K562 (cell line): ENCODE data around the gene SDK1. TPM values are rescaled to one million over a fixed set of nuclear protein-coding genes. Genes with fewer than 3 reads are reported as not detected.

Source experiments
- ATAC-seq: fragments of 200-7000 bp; cut with Tn5 transposase; 3 replicates; pipeline ENCODE4 v1.9.1; 2020; ENCODE audit warnings: moderate library complexity
- BruUV-seq: library from RNA; stranded (reverse); fragments of 400-500 nt; replicated peaks from 2 replicates; lab custom pipeline; 2021; lab: Mats Ljungman, UMichigan
- CTCF ChIA-PET: fragments of 300-600 bp; formaldehyde crosslinking; extraction: SDS; loops from one replicate; lab custom pipeline; 2021; ENCODE audit warnings: low intra/inter-chr PET ratio; lab: Yijun Ruan, JAX
- POLR2A ChIA-PET: fragments of 300-600, 350-650 bp; sonication (Branson Sonifier 250); formaldehyde crosslinking; extraction: SDS; loops from one replicate; lab custom pipeline; 2021; ENCODE audit warnings: antibody characterized with exemption, inconsistent platforms; lab: Yijun Ruan, JAX
- DNase-seq, 4 experiments: peaks; one replicate each; pipeline versions ENCODE4 v3.0.0 to v3.0.0-alpha.2; 2011 to 2018; ENCODE audit warnings: low spot score in 3 of 4, mixed read lengths in 3 of 4; ENCODE audit errors: extremely low read depth in 1 of 4
- FAIRE-seq: peaks from 2 replicates; lab custom pipeline; 2011; peaks lifted over from hg19 to GRCh38; lab: Jason Lieb, UNC
- H2AFZ ChIP-seq: 2 replicates; pipeline ENCODE4 v1.6.0; 2011; ENCODE audit warnings: low read depth, low read length, control low read depth, inconsistent platforms
- H3K27ac ChIP-seq: fragments of 200-600 bp; 3 replicates; pipeline ENCODE4 v1.8.0; 2011; ENCODE audit warnings: low read depth, mild to moderate bottlenecking, control low read depth, inconsistent platforms, low read length, moderate library complexity, mixed read lengths; ENCODE audit errors: extremely low read depth
- H3K27me3 ChIP-seq, 2 experiments: fragments of 300-600 bp in 1 of 2; 2 replicates in 1 of 2; 3 replicates in 1 of 2; pipeline versions ENCODE4 v1.6.0 to v1.8.0; 2011; ENCODE audit warnings: inconsistent platforms in 2 of 2, low read length in 2 of 2, mild to moderate bottlenecking in 1 of 2, mixed read lengths in 1 of 2, moderate library complexity in 1 of 2; ENCODE audit not compliant: control insufficient read depth in 2 of 2, insufficient read depth in 2 of 2
- H3K36me3 ChIP-seq: fragments of 300-600 bp; 3 replicates; pipeline ENCODE4 v1.8.0; 2011; ENCODE audit warnings: mild to moderate bottlenecking, low read length, inconsistent platforms; ENCODE audit not compliant: control insufficient read depth, insufficient read depth
- H3K4me1 ChIP-seq, 2 experiments: fragments of 200-600 bp in 1 of 2; replicated peaks in 1 of 2; 2 replicates in 1 of 2; 3 replicates in 1 of 2; pipeline versions ENCODE4 v1.5.1 to v1.8.0; 2011; ENCODE audit warnings: inconsistent platforms in 2 of 2, low read length in 2 of 2, mild to moderate bottlenecking in 1 of 2, mixed read lengths in 1 of 2, moderate library complexity in 1 of 2; ENCODE audit not compliant: control insufficient read depth in 2 of 2, insufficient read depth in 2 of 2
- H3K4me2 ChIP-seq: 2 replicates; pipeline ENCODE4 v1.6.1; 2011; ENCODE audit warnings: low read length, control low read depth, inconsistent platforms, mixed read lengths; ENCODE audit not compliant: insufficient read depth
- H3K4me3 ChIP-seq: fragments of 200-600 bp; sonication (generic), shearing (Covaris generic); 2 replicates; pipeline ENCODE4 v1.5.1; 2016; ENCODE audit warnings: control low read depth, inconsistent platforms
- H3K79me2 ChIP-seq: fragments of 200-600 bp; 3 replicates; pipeline ENCODE4 v1.8.0; 2011; ENCODE audit warnings: low read length, inconsistent platforms; ENCODE audit not compliant: control insufficient read depth, insufficient read depth
- H3K9ac ChIP-seq, 2 experiments: 2 replicates each; pipeline versions ENCODE4 v1.6.0 to v1.6.1; 2011; ENCODE audit warnings: low read depth in 2 of 2, low read length in 2 of 2, control low read depth in 1 of 2, inconsistent platforms in 1 of 2, mild to moderate bottlenecking in 1 of 2, mixed read lengths in 1 of 2; ENCODE audit not compliant: insufficient read depth in 1 of 2
- H3K9me1 ChIP-seq: one replicate; pipeline ENCODE4 v1.6.0; 2011; ENCODE audit warnings: inconsistent platforms, mild to moderate bottlenecking, low read length, moderate library complexity; ENCODE audit not compliant: control insufficient read depth, insufficient read depth
- H3K9me3 ChIP-seq: replicated peaks from 2 replicates; pipeline ENCODE4 v1.5.1; 2011; ENCODE audit warnings: low read depth, low read length, inconsistent platforms; ENCODE audit not compliant: control insufficient read depth, insufficient read depth
- H4K20me1 ChIP-seq: replicated peaks from 2 replicates; pipeline ENCODE4 v1.6.1; 2011; ENCODE audit warnings: low read length, inconsistent platforms, mixed read lengths; ENCODE audit not compliant: control insufficient read depth, insufficient read depth
- CREB3 ChIP-seq: fragments of 450-650 bp; conservative IDR thresholded peaks from 2 replicates; pipeline ENCODE4 v1.6.1; 2016; ENCODE audit warnings: missing genetic modification characterization, low read depth, mild to moderate bottlenecking, missing compliant biosample characterization, moderate library complexity
- CTBP1 ChIP-seq: fragments of 450-650 bp; IDR thresholded peaks from 2 replicates; pipeline ENCODE4 v1.6.1; 2016; ENCODE audit warnings: borderline replicate concordance
- NR2C2 ChIP-seq, 2 experiments: fragments of 200-800 bp in 1 of 2; sonication (Bioruptor generic) in 1 of 2; sonication (generic) in 1 of 2; formaldehyde crosslinking in 1 of 2; IDR thresholded peaks; 2 replicates each; pipeline versions ENCODE4 v1.6.1 to v1.8.0; 2016 to 2022; ENCODE audit warnings: mild to moderate bottlenecking in 1 of 2, missing compliant biosample characterization in 1 of 2, missing genetic modification characterization in 1 of 2, missing genetic modification reagents in 1 of 2
- RFX7 ChIP-seq: fragments of 250-450 bp; sonication (Bioruptor Pico); IDR thresholded peaks from 2 replicates; pipeline ENCODE4 v1.5.1; 2021; ENCODE audit warnings: mild to moderate bottlenecking
- SRSF1 ChIP-seq: fragments of 200-400 bp; formaldehyde crosslinking; IDR thresholded peaks from 2 replicates; pipeline ENCODE4 v1.6.1; 2017; ENCODE audit warnings: mild to moderate bottlenecking, low read depth, low read length, moderate library complexity
- ZNF121 ChIP-seq: sonication (generic); formaldehyde crosslinking; conservative IDR thresholded peaks from 2 replicates; pipeline ENCODE4 v1.8.0; 2022; ENCODE audit warnings: missing genetic modification reagents
- ZNF277 ChIP-seq: fragments of 250-450 bp; sonication (Bioruptor Pico); IDR thresholded peaks from 2 replicates; pipeline ENCODE4 v1.8.0; 2022; ENCODE audit warnings: inconsistent platforms, mild to moderate bottlenecking, moderate library complexity, borderline replicate concordance
- ZNF695 ChIP-seq: fragments of 450-650 bp; formaldehyde crosslinking; IDR thresholded peaks from 2 replicates; pipeline ENCODE4 v1.4.0; 2020; ENCODE audit warnings: mild to moderate bottlenecking, moderate library complexity
- WGBS: fragments of 100-300 bp; shearing (Covaris generic); methylation state at CpG from one replicate; pipeline ENCODE4 v1.1.6; 2016; ENCODE audit warnings: low coverage, mixed read lengths; ENCODE audit not compliant: insufficient coverage; ENCODE audit errors: missing lambda C conversion rate; 5-methylcytosine and 5-hydroxymethylcytosine counted together
- in situ Hi-C: fragments of 300-500 bp; cut with MboI; formaldehyde crosslinking; loops from 4 replicates; pipeline ENCODE4 v1.15.0; 2018; ENCODE audit warnings: inconsistent platforms, mixed read lengths
- intact Hi-C: fragments of 100-400 bp; cut with micrococcal nuclease; formaldehyde crosslinking; loops from 2 replicates; pipeline ENCODE4 v1.14.2; 2022
- polyA plus RNA-seq, 8 experiments: library from polyadenylated mRNA; depleted of rRNA in 4 of 8; stranded (reverse) in 5 of 8; unstranded in 3 of 8; fragments of >200 nt; fragmentation: Nextera tagmentation in 2 of 8; fragmentation: Illumina TruSeq in 1 of 8; extraction: Ambion mirVana in 2 of 8; extraction: Trizol in 1 of 8; gene quantifications; 2 replicates each; pipeline versions ENCODE4 v1.2.1 to v1.2.3, GENCODE V29; 2011 to 2014; ENCODE audit warnings: inconsistent platforms in 1 of 8, missing spikeins in 1 of 8
- total RNA-seq, 7 experiments: library from RNA; depleted of rRNA in 6 of 7; stranded (reverse); fragments of >200 nt in 6 of 7; fragmentation: Illumina TruSeq in 2 of 7; extraction: Trizol in 2 of 7; gene quantifications; 2 replicates each; pipeline versions ENCODE4 v1.2.1 to v1.2.3, GENCODE V29; 2011 to 2021; ENCODE audit warnings: low replicate concordance in 1 of 7
- TF ChIP-seq, protein P1 (sequence below): fragments of 450-650 bp; conservative IDR thresholded peaks from 2 replicates; pipeline ENCODE4 v1.6.1; 2016; ENCODE audit warnings: missing genetic modification characterization, low read depth, mild to moderate bottlenecking, control low read depth, missing compliant biosample characterization
- TF ChIP-seq, protein P2 (sequence below): fragments of 450-650 bp; IDR thresholded peaks from 2 replicates; pipeline ENCODE4 v1.7.0; 2016; ENCODE audit warnings: borderline replicate concordance

SDK1 gene
- total and polyA plus RNA-seq, 9 of the 15 experiments (the other 6 are each of a cell fraction or from before 2014, with no cell fraction given): 0.16 TPM; not detected in 8

DNA sequence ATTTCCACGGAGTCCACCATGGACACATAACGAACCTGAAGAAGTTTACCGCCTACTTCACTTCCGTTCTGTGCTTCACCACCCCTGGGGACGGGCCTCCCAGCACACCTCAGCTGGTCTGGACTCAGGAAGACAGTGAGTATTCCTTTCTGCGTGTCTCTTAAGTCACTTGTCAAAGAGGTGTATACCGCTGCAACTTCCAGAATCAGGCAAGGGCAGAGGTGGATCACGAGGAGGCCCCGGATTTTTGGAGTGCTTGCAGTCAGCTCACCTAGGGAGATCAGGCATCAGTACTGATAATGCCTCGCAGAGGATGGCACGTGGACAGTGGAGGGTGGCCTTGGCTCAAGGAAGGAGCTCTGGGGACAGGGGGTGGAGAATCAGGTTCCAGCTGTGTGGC is 750.6 kb downstream of the SDK1 start (continued):
- TF ChIP-seq RFX7 (CRISPR knock-in tag) (no peak), CTBP1 (no peak)
- TF ChIP-seq, all 486 proteins: peak for 0

DNA sequence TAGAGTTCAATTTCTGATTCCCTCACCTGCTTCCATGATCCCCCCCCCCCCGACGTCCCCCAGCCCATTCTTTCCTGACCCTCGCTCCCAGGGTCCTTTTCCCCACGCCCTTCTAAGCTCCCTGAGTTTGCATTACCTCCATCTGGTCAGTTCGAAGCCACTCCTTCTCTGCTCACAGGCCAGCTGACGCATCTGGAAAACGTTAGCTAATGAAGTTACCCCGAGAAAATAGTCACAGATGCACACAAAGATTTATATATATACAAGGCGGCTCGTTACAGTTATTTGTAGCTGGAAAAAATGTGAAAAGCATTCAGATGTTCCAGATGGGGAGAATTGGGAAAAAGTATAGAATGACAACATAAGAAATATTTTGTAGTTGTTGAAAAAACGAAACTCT is 751.1 kb downstream of the SDK1 start:
- H3K4me1 ChIP-seq: no peaks in the 10 kb centered on the region
- 0% methylated on average over 8 of the region's 11 CpGs for WGBS
- no peak overlapping the region for H3K4me3 ChIP-seq
- in situ Hi-C loops: no loop called here
- no TSS peak for BruUV-seq
- ChIA-PET POLR2A (interaction anchor here (0.9 kb wide), 1 partner anchor 13 kb away, joined by 3 read pairs; no protein-coding TSS in a partner anchor), CTCF (no interaction called here)
- intact Hi-C loops: no loop called here
- H3K27ac ChIP-seq: no peak overlapping the region
- H2AFZ ChIP-seq: no peak overlapping the region
- TF ChIP-seq SRSF1: no peak
- TF ChIP-seq CREB3: no peak
- TF ChIP-seq, protein P1, sequence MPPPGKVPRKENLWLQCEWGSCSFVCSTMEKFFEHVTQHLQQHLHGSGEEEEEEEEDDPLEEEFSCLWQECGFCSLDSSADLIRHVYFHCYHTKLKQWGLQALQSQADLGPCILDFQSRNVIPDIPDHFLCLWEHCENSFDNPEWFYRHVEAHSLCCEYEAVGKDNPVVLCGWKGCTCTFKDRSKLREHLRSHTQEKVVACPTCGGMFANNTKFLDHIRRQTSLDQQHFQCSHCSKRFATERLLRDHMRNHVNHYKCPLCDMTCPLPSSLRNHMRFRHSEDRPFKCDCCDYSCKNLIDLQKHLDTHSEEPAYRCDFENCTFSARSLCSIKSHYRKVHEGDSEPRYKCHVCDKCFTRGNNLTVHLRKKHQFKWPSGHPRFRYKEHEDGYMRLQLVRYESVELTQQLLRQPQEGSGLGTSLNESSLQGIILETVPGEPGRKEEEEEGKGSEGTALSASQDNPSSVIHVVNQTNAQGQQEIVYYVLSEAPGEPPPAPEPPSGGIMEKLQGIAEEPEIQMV (tag): no peak
- TF ChIP-seq ZNF121 (CRISPR knock-in tag): no peak
- TF ChIP-seq, protein P2, sequence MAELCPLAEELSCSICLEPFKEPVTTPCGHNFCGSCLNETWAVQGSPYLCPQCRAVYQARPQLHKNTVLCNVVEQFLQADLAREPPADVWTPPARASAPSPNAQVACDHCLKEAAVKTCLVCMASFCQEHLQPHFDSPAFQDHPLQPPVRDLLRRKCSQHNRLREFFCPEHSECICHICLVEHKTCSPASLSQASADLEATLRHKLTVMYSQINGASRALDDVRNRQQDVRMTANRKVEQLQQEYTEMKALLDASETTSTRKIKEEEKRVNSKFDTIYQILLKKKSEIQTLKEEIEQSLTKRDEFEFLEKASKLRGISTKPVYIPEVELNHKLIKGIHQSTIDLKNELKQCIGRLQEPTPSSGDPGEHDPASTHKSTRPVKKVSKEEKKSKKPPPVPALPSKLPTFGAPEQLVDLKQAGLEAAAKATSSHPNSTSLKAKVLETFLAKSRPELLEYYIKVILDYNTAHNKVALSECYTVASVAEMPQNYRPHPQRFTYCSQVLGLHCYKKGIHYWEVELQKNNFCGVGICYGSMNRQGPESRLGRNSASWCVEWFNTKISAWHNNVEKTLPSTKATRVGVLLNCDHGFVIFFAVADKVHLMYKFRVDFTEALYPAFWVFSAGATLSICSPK: no peak
- no peak for TF ChIP-seq ZNF277 (CRISPR knock-in tag)
- TF ChIP-seq ZNF695 (CRISPR knock-in tag): no peak
- no peak for TF ChIP-seq NR2C2 (CRISPR knock-in tag; IDR thresholded peaks at IDR 0.05)
- TF ChIP-seq NR2C2 (tag; IDR thresholded peaks at IDR 0.05): no peak
- DNase-seq (no peak), FAIRE-seq (no peak), ATAC-seq (no peak)
- no peaks in the 10 kb centered on the region for H4K20me1 ChIP-seq
- H3K4me2 ChIP-seq: no peak overlapping the region
- no peak overlapping the region for H3K9ac ChIP-seq
- H3K36me3 ChIP-seq: no peaks in the 10 kb centered on the region
- H3K9me3 ChIP-seq: no peaks in the 10 kb centered on the region
- H3K79me2 ChIP-seq: no peaks in the 10 kb centered on the region
- peaks cover 5 to 28% of the 10 kb centered on the region in 2 experiments; a peak in 3 of 5 replicates for H3K27me3 ChIP-seq
- H3K9me1 ChIP-seq: no peaks in the 10 kb centered on the region
